A204.1 (cell line): ENCODE measurements around the gene LYRM4.
"Not testable (repeated sequence)": the region's sequence is repeated elsewhere in the genome, so short reads cannot be mapped to it uniquely, and the experiment has no call there.

Source experiments
- FAIRE-seq: peaks from 2 replicates; lab custom pipeline; 2012; peaks lifted over from hg19 to GRCh38; lab: Jason Lieb, UNC

Gene LYRM4

GRCh38 chr6:5073992-5074391 is 186.8 kb downstream of the LYRM4 start:
- no peak for FAIRE-seq

GRCh38 chr6:5072440-5072839 is 188.3 kb downstream of the LYRM4 start:
- no peak for FAIRE-seq

- no peak for FAIRE-seq
Measured at GRCh38 chr6:5071216-5071615, 189.5 kb downstream of the LYRM4 start.

GRCh38 chr6:5068153-5068751 is 192.5 kb downstream of the LYRM4 start:
- FAIRE-seq, result no peak

- no peak for FAIRE-seq
Measured at GRCh38 chr6:5067305-5067704, 193.4 kb downstream of the LYRM4 start.

- FAIRE-seq, result no peak
Measured at GRCh38 chr6:5066456-5067093, 194.2 kb downstream of the LYRM4 start.

GRCh38 chr6:5063617-5064016 is 197.1 kb downstream of the LYRM4 start:
- FAIRE-seq, result no peak

- no peak for FAIRE-seq
Measured at GRCh38 chr6:5061152-5061551, 199.6 kb downstream of the LYRM4 start.

- not testable (repeated sequence) for FAIRE-seq
Measured at GRCh38 chr6:5060439-5060838, 200.3 kb downstream of the LYRM4 start.

- no peak for FAIRE-seq
Measured at GRCh38 chr6:5059036-5059896, 201.5 kb downstream of the LYRM4 start.
